Chondrocyte (in vitro differentiated cells): ENCODE results near the gene GUCY2C. TPM values are rescaled to one million over a fixed set of nuclear protein-coding genes. Genes with fewer than 3 reads are reported as not detected.
"Not testable (repeated sequence)": the region's sequence is repeated elsewhere in the genome, so short reads cannot be mapped to it uniquely, and the experiment has no call there.

Experiments
- DNase-seq: peaks from one replicate; pipeline ENCODE4 v3.0.0; 2021; ENCODE audit warnings: mixed read lengths, low spot score
- H3K27ac Mint-ChIP-seq: one replicate; pipeline ENCODE4 v1.8.0; 2021; ENCODE audit warnings: mild to moderate bottlenecking, moderate library complexity, mixed read lengths; ENCODE audit not compliant: unreplicated experiment
- H3K27me3 Mint-ChIP-seq: 2 replicates; pipeline ENCODE4 v1.8.0; 2021; ENCODE audit warnings: low read depth, mixed read lengths
- H3K36me3 Mint-ChIP-seq: 2 replicates; pipeline ENCODE4 v1.8.0; 2021; ENCODE audit warnings: low read depth, mixed read lengths
- H3K4me1 Mint-ChIP-seq: 2 replicates; pipeline ENCODE4 v1.8.0; 2021; ENCODE audit warnings: low read depth, mild to moderate bottlenecking, mixed read lengths
- H3K4me3 Mint-ChIP-seq: one replicate; pipeline ENCODE4 v1.8.0; 2021; ENCODE audit warnings: mild to moderate bottlenecking, moderate library complexity, mixed read lengths; ENCODE audit not compliant: unreplicated experiment
- H3K9me3 Mint-ChIP-seq: 2 replicates; pipeline ENCODE4 v1.8.0; 2021; ENCODE audit warnings: low read depth, mixed read lengths
- total RNA-seq: library from RNA; stranded (reverse); gene quantifications from 3 replicates; pipeline ENCODE4 v1.2.1, GENCODE V29; 2021
- TF ChIP-seq, protein P1 (sequence below): fragments of 200-600 bp; sonication (generic); IDR thresholded peaks from 2 replicates; pipeline ENCODE4 v1.5.0; 2021; ENCODE audit warnings: antibody characterized with exemption, mild to moderate bottlenecking, moderate library complexity

GUCY2C gene
- total RNA-seq, 1 donor from 2014 or later = not detected

DNA sequence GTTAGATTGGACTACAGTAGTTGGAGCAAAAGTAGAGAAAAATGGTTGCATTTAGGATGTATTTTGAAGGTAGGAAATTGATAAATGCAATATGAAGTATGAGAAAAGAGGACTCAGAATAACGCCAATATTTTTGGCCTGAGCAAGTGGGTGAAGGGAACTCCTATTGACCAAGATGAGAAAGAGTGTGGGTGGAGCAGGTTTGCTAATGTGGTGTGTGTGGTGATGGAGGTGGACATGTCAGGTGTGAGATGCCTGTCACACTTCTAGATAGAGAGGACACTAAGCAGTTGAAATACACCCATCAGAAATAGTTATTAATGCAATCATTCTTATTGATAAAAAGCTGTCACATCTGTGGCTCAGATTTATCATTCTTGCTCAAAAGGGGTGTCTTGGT, 7.3 kb downstream of the GUCY2C start:
- no peak overlapping the region for H3K27ac Mint-ChIP-seq
- no peaks in the 10 kb centered on the region for H3K27me3 Mint-ChIP-seq
- TF ChIP-seq, protein P1, sequence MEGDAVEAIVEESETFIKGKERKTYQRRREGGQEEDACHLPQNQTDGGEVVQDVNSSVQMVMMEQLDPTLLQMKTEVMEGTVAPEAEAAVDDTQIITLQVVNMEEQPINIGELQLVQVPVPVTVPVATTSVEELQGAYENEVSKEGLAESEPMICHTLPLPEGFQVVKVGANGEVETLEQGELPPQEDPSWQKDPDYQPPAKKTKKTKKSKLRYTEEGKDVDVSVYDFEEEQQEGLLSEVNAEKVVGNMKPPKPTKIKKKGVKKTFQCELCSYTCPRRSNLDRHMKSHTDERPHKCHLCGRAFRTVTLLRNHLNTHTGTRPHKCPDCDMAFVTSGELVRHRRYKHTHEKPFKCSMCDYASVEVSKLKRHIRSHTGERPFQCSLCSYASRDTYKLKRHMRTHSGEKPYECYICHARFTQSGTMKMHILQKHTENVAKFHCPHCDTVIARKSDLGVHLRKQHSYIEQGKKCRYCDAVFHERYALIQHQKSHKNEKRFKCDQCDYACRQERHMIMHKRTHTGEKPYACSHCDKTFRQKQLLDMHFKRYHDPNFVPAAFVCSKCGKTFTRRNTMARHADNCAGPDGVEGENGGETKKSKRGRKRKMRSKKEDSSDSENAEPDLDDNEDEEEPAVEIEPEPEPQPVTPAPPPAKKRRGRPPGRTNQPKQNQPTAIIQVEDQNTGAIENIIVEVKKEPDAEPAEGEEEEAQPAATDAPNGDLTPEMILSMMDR = no peak
- H3K4me1 Mint-ChIP-seq = no peaks in the 10 kb centered on the region
- no peak overlapping the region for H3K4me3 Mint-ChIP-seq
- no peaks in the 10 kb centered on the region for H3K9me3 Mint-ChIP-seq
- no peaks in the 10 kb centered on the region for H3K36me3 Mint-ChIP-seq
- no peak for DNase-seq

DNA sequence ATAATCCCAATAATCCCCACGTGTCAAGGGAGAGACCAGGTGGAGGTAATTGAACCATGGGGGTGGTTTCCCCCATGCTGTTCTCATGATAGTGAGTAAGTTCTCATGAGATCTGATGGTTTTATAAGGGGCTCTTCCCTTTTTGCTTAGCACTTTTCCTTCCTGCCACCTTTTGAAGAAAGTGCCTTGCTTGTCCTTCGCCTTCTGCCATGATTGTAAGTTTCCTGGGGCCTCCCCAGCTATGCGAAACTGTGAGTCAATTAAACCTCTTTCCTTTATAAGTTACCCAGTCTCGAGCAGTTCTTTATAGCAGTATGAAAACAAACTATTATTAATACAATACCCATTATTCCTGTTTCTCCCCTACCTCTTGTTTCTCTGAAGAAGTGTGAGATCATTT, 14.2 kb downstream of the GUCY2C start:
- H3K27me3 Mint-ChIP-seq, H3K36me3 Mint-ChIP-seq, H3K27ac Mint-ChIP-seq, H3K9me3 Mint-ChIP-seq, DNase-seq, H3K4me3 Mint-ChIP-seq, H3K4me1 Mint-ChIP-seq: not testable (repeated sequence)

DNA sequence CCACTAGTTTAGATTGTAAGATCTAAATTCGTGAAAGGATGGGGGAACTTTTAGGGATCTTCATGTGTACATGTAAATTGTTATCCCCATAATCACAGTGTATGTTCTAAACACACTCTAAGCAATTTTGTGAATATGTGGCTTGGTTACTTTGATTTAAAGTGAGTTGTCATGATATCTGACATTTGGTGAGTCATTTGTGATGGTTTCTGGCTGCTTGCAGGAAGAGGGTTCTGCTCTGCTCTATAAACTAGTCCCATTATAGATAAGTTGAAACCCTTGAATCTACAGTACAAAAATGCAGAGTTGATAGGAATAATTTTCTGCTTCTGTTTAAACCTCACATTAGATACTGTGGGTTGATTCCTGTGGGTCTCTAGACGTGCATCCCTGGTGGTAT, 14.8 kb downstream of the GUCY2C start:
- H3K4me3 Mint-ChIP-seq = no peak overlapping the region
- no peaks in the 10 kb centered on the region for H3K36me3 Mint-ChIP-seq
- no peaks in the 10 kb centered on the region for H3K9me3 Mint-ChIP-seq
- H3K27me3 Mint-ChIP-seq = peaks cover 4% of the 10 kb centered on the region
- no peak for DNase-seq
- TF ChIP-seq, protein P1 = no peak
- no peaks in the 10 kb centered on the region for H3K4me1 Mint-ChIP-seq
- no peak overlapping the region for H3K27ac Mint-ChIP-seq

DNA sequence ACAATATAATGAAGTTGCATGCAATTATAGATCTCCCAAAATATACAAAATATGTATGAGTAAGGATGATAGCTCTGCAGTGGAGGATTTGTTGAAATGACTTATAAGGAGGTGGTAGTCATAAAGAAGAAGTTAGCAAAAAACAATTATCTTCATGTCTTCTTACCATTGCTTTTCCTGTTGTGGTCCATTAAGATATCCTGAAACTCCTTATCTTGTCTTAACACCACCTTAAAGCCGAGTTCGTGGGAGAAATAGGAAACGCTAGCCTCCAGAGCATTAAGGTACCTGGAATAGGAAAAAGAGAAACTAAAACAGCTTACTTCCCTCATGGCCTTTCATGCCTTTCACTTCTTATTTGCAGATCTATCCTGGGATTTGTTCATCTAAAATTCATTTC, 15.2 kb downstream of the GUCY2C start:
- Mint-ChIP-seq H3K27ac (no peak overlapping the region), H3K36me3 (no peaks in the 10 kb centered on the region), H3K27me3 (peaks cover 4% of the 10 kb centered on the region), H3K4me3 (no peak overlapping the region), H3K4me1 (no peaks in the 10 kb centered on the region), H3K9me3 (no peaks in the 10 kb centered on the region)
- TF ChIP-seq, protein P1 = no peak
- DNase-seq = no peak

DNA sequence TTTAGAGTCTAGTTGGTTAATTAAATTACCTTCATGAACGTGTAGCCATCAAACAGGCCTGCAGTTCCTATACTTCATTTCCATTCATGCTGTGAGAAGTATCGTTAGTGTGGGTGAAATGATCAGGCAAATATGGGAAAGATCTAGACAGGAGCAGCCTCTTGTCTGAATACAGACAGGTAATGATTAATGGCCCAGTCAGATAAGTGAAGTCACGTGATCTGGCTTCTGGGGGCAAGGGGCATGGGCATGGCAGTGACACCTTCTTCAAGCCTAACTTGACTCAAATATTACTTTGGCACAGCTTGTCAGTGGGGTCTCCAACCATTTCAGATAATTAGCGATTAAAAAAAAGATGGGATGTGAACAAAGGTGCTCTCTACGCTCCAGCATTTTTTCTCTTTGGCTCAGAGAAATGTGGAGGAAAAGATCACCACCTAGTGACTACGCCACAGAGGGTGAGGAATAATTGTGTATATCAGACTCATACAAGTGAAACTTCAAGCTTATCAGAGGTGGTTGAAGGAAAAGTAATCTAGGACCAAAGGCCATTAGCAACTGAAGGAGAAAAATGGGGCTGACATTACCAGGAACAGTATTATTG, 17.8 kb downstream of the GUCY2C start:
- TF ChIP-seq, protein P1 = no peak
- H3K4me3 Mint-ChIP-seq = no peak overlapping the region
- no peak overlapping the region for H3K27ac Mint-ChIP-seq
- DNase-seq = no peak
- no peaks in the 10 kb centered on the region for H3K9me3 Mint-ChIP-seq
- H3K4me1 Mint-ChIP-seq = no peaks in the 10 kb centered on the region
- no peaks in the 10 kb centered on the region for H3K36me3 Mint-ChIP-seq
- peaks cover 12% of the 10 kb centered on the region for H3K27me3 Mint-ChIP-seq

DNA sequence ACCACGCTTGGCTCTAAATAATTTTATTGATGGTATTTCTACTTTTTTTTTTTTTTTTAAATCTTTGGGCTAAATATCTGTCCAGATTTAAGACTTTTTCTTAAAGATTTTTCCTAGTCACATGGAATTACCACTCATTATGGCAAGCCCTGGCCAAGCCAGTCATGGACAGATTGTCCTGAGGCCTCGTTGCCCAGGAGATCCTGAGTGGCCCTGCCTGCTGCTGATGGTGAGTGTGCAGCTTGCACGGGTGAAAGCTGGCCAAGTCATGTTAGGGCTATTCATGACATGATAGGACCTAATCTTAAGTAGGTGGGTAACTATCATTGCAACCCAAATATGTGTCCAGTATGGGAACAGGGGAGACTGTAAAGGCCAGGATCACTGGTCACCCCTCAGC, 27.8 kb downstream of the GUCY2C start:
- DNase-seq = no peak
- H3K27me3 Mint-ChIP-seq = peaks cover 1% of the 10 kb centered on the region
- no peak overlapping the region for H3K27ac Mint-ChIP-seq
- no peaks in the 10 kb centered on the region for H3K4me1 Mint-ChIP-seq
- H3K4me3 Mint-ChIP-seq = no peak overlapping the region
- no peaks in the 10 kb centered on the region for H3K9me3 Mint-ChIP-seq
- H3K36me3 Mint-ChIP-seq = no peaks in the 10 kb centered on the region
- TF ChIP-seq, protein P1 = no peak
